ENCODE measurements around the gene MRTFA.

DNA sequence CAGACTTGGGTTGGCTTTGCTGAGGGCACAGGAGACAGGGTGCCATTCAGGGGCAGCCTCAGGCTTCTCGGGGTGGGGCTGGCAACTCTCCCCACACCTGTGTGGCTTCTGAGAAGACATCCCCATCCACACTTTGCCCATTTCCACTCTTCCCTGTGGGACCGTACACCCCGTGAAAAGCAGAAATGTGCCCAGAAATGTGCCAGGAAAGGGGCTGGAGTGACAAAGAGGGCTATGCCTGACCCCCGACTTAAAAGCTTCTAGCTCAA, 215.5 kb downstream of the MRTFA start:
- TF ChIP-seq, protein P1, sequence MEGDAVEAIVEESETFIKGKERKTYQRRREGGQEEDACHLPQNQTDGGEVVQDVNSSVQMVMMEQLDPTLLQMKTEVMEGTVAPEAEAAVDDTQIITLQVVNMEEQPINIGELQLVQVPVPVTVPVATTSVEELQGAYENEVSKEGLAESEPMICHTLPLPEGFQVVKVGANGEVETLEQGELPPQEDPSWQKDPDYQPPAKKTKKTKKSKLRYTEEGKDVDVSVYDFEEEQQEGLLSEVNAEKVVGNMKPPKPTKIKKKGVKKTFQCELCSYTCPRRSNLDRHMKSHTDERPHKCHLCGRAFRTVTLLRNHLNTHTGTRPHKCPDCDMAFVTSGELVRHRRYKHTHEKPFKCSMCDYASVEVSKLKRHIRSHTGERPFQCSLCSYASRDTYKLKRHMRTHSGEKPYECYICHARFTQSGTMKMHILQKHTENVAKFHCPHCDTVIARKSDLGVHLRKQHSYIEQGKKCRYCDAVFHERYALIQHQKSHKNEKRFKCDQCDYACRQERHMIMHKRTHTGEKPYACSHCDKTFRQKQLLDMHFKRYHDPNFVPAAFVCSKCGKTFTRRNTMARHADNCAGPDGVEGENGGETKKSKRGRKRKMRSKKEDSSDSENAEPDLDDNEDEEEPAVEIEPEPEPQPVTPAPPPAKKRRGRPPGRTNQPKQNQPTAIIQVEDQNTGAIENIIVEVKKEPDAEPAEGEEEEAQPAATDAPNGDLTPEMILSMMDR (IDR thresholded peaks at IDR 0.05 in 2 of 3, conservative IDR thresholded peaks at IDR 0.05 in 1 of 3; ENCODE audit: borderline replicate concordance in 1 of 3, insufficient read depth in 1 of 3, low read depth in 2 of 3, low read length in 2 of 3) = no peak
- no peak for TF ChIP-seq TCF7L2 (IDR thresholded peaks at IDR 0.05; ENCODE audit: borderline replicate concordance, extremely low read depth, insufficient read depth, insufficient read length)
- TF ChIP-seq, protein P2, sequence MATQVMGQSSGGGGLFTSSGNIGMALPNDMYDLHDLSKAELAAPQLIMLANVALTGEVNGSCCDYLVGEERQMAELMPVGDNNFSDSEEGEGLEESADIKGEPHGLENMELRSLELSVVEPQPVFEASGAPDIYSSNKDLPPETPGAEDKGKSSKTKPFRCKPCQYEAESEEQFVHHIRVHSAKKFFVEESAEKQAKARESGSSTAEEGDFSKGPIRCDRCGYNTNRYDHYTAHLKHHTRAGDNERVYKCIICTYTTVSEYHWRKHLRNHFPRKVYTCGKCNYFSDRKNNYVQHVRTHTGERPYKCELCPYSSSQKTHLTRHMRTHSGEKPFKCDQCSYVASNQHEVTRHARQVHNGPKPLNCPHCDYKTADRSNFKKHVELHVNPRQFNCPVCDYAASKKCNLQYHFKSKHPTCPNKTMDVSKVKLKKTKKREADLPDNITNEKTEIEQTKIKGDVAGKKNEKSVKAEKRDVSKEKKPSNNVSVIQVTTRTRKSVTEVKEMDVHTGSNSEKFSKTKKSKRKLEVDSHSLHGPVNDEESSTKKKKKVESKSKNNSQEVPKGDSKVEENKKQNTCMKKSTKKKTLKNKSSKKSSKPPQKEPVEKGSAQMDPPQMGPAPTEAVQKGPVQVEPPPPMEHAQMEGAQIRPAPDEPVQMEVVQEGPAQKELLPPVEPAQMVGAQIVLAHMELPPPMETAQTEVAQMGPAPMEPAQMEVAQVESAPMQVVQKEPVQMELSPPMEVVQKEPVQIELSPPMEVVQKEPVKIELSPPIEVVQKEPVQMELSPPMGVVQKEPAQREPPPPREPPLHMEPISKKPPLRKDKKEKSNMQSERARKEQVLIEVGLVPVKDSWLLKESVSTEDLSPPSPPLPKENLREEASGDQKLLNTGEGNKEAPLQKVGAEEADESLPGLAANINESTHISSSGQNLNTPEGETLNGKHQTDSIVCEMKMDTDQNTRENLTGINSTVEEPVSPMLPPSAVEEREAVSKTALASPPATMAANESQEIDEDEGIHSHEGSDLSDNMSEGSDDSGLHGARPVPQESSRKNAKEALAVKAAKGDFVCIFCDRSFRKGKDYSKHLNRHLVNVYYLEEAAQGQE (IDR thresholded peaks at IDR 0.05; ENCODE audit: low read depth) = no peak
- TF ChIP-seq POLR2AphosphoS5 (IDR thresholded peaks at IDR 0.05; ENCODE audit: low read depth, low read length) = no peak
- no peak for TF ChIP-seq EZH2 (IDR thresholded peaks at IDR 0.05)
- no peak for TF ChIP-seq CEBPB (IDR thresholded peaks at IDR 0.05; ENCODE audit: low read depth)
- no peak for TF ChIP-seq ZFX (IDR thresholded peaks at IDR 0.05)
- no peak for TF ChIP-seq POLR2A (IDR thresholded peaks at IDR 0.05; ENCODE audit: borderline replicate concordance, extremely low read depth, insufficient read depth, insufficient read length)
- no peak for TF ChIP-seq EZH2phosphoT487 (IDR thresholded peaks at IDR 0.05; ENCODE audit: borderline replicate concordance)
- TF ChIP-seq, protein P3, sequence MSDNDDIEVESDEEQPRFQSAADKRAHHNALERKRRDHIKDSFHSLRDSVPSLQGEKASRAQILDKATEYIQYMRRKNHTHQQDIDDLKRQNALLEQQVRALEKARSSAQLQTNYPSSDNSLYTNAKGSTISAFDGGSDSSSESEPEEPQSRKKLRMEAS (IDR thresholded peaks at IDR 0.05) = no peak
- no peak for TF ChIP-seq JUND (IDR thresholded peaks at IDR 0.05)
